Astrocyte of the hippocampus (primary cell): ENCODE measurements around the gene RALGAPA1.
A peak's percentile ranks its signal among the peaks of the same experiment; 100 is the strongest.
"Not testable (repeated sequence)": the region's sequence is repeated elsewhere in the genome, so short reads cannot be mapped to it uniquely, and the experiment has no call there.

Experiments used
- DNase-seq: peaks from one replicate; pipeline ENCODE4 v3.0.0; 2011; ENCODE audit warnings: low read depth, low spot score

RALGAPA1 gene

DNA sequence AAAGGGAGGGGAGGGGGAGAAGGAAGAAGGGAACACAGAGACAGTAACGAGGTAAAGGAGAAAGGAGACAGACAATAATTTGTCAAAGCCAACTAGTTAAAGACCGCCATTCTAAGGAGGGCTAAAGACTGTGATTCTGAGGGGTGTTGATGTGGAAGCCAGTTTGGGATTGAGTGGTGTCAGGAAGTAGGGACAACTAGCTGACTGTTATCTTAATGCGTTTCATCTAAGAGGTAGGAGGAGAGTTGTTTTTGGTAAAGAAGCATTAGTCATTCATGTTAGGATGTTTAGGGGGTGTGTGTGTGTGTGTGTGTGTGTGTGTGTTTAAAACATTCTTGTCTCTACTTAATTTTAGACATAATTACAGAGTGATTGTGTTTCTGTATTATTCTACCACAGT, 180.1 kb downstream of the RALGAPA1 start:
- DNase-seq = no peak

DNA sequence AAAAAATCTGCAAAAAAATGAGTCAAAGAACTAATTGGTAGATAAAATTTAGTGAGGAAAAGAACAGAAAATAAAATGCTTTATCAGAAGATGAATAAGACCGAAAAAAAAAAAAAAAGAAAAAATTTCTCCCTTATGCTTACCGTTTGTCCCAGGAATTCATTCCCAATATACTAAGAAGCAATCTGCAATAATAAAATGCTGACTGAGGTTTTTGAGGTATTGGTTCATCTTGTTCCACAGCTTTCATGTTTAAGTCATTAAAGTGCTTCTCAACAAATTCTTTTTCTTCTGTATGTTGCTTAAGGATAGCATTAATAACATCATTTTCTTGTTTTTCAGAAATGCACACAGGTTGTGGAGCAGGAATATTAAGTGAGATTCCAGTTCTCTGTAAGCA, 182.1 kb downstream of the RALGAPA1 start:
- DNase-seq = not testable (repeated sequence)

DNA sequence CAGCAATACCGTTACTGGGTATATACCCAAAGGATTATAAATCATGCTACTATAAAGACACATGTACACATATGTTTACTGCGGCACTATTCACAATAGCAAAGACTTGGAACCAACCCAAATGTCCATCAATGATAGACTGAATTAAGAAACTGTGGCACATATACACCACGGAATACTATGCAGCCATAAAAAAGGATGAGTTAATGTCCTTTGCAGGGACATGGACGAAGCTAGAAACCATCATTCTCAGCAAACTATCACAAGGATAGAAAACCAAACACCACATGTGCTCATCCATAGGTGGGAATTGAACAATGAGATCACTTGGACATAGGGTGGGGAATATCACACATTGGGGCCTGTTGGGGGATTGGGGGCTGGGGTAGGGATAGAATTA, 187.1 kb downstream of the RALGAPA1 start:
- not testable (repeated sequence) for DNase-seq

DNA sequence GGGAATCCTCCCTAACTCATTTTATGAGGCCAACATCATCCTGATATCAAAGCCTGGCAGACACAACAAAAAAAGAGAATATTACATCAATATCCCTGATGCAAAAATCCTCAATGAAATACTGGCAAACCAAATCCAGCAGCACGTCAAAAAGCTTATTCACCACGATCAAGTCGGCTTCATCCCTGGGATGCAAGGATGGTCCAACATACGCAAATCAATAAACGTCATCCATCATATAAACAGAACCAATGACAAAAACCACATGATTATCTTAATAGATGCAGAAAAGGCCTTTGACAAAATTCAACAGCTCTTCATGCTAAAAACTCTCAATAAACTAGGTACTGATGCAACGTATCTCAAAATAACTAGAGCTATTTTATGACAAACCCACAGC, 189.1 kb downstream of the RALGAPA1 start:
- DNase-seq = not testable (repeated sequence)

DNA sequence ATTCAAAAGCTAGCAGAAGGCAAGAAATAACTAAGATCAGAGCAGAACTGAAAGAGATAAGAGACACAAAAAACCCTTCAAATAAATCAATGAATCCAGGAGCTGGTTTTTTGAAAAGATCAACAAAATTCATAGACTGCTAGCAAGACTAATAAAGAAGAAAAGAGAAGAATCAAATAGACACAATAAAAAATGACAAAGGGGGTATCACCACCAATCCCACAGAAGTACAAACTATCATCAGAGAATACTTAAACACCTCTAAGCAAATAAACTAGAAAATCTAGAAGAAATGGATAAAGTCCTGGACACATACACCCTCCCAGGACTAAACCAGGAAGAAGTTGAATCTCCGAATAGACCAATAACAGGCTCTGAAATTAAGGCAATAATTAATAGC, 189.6 kb downstream of the RALGAPA1 start:
- DNase-seq = not testable (repeated sequence)

DNA sequence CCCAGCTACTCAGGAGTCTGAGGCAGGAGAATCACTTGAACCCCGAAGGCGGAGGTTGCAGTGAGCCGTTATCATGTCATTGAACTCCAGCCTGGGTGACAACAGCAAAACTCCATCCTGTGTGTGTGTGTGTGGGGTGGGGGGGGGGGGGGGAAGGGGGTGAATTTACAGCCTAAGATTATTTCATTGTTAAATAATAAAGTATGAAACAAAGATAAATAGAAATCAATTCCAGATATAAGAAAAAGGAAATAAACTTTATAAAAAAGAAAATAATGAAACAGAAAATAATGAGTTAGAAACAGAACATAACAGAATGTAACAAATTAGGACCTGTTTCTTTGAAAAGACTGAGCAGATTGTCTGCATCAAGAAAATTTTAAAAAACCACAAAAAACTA, 191.6 kb downstream of the RALGAPA1 start:
- no peak for DNase-seq

DNA sequence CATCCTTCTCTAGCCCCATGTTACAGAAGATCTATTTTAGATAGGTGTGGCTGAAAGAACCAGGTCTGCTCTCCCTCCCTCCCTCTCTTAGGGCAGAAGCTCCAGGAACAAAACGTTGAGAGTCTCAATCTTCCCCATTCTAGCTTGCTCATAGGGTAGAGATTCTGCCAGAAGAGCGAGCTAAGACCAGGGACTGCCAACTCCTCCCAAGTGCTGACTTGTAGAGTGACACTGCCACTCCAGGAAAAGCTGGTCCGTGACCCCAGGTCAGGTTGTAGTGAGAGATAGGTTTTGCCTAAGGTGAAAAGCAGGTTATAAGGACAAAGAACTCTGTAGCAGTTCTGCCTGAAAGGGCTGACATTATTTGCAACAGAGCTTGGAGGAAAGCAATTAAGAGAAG, 201.7 kb downstream of the RALGAPA1 start:
- DNase-seq = peak; percentile 2

DNA sequence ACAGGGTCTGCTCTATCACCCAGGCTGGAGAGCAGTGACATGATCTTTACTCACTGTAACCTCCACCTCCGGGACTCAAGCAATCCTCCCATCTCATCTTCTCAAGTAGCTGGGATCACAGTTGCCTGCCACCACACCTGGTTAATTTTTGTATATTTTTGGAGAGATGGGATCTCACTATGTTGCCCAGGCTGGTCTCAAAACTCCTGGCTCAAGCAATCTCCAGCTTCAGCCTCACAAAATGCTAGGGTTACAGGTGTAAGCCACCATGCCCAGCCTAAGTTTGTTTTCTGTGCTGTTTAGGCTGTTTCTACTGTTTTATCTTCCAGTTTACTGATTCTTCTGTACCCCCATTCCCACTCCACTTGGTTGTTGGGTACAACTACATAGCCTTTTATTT, 208.8 kb downstream of the RALGAPA1 start:
- DNase-seq = no peak

DNA sequence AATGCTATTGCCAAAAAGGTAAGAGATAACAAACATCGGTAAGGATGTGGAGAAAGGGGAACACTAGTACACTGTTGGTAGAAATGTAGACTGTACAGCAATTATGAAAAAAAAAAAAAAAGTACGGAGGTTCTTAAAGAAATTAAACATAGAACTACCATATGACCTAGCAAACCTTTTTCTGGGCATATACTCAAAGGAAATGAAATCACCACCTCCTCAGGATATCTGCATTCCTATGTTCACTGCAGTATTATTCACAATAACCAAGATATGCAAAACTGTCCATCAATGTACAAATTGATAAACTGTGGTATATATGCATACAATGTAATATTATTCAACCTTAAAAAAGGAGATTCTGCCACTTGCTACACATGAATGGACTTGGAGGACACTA, 214.5 kb downstream of the RALGAPA1 start:
- DNase-seq = no peak

DNA sequence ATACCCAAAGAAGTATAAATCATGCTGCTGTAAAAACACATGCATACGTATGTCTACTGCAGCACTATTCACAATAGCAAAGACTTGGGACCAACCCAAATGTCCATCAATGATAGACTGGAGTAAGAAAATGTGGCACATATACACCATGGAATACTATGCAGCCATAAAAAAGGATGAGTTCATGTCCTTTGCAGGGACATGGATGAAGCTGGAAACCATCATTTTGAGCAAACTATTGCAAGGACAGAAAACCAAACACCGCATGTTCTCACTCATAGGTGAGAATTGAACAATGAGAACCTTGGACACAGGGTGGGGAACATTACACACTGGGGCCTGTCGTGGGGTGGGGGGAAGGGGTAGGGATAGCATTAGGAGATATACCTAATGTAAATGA, 221.7 kb downstream of the RALGAPA1 start:
- DNase-seq = not testable (repeated sequence)

DNA sequence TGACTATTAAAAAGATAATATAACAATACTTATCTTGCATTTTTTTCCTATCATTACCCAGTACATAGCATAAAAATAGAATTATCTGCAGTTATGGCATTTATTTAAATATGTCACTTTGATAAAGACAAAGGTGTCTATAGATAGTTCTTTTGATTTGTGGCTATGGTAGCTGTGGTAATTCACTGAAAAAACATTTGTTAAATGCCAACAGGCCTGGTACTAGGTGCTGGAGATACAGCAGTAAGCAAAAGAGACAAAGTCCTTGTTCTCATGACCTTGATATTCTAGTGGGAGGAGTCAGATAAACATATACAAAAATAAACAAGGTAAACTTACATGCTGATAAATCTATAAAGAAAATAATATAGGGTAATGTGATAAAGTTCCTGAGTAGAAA, 230.5 kb downstream of the RALGAPA1 start:
- DNase-seq = no peak

DNA sequence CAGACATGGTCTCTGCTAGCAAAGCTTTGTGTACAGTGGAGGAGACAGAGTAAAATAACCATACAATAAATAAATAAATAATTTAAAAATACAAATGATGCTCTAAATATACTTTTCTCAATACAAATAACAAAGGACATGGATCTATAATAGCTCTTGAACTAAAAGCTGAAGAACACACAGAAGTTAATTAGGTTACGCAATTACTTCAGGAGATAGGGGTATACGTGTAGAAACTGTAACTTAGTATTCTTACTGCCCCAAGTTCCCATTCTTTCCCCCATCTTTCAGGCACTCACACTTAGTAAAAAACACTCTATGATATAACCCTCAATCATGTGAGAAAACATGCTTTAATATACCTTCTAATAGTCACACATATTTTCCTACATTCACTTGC, 231.0 kb downstream of the RALGAPA1 start:
- DNase-seq = no peak

DNA sequence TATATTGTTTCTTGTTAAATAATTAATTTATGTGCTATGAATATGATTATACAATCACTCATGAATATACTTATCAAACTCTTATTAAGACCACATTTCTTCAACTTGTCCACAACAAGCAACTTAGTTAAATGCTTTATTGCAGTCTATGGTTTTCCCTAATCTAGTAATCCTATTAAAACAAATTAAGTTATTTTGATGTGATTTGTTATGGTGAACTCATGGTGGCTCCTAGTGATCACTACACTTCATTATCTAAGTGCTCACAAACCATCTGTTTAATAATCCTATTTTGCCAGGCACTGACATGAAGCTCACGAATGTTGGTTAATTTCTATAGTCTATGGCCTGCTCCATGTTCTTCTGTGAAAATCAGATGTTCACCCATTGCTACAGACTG, 232.2 kb downstream of the RALGAPA1 start:
- no peak for DNase-seq

DNA sequence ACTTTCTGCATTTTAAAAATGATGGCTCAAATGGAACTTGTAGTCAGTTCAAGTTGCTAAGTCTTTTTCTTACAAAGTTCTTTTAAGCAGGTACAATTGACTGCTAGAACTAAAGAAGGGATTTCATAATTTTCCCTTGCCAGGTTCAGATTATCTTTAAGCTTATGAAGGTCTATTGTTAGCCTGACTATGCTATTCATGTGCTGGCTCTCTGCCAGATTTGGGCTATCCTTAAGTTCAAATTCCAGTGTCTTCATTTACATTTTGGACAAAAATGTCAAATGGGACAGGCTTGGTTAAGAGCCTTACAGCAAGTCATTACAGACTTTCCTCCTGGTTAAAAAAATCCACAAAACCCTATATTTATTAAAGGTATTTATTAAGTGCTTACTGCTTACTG, 232.8 kb downstream of the RALGAPA1 start:
- peak; percentile 3 for DNase-seq

DNA sequence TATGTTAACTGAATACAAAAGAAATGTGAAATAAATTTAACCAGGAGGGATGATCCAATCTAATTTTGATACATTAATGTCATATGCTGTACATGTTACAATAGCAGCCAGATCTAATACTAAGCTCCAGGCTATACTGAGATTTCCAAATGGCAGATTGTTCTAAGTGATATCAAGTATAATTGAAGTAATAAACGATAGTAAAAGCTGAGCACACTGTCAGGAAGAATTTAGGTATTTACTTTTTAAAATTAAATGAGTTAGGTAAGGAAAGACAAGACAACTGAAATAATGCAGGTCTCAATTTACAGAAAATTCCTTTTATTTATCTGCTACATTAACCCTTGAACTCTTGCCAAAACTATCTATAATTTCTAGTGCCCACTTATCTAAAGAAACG, 235.2 kb downstream of the RALGAPA1 start:
- no peak for DNase-seq

DNA sequence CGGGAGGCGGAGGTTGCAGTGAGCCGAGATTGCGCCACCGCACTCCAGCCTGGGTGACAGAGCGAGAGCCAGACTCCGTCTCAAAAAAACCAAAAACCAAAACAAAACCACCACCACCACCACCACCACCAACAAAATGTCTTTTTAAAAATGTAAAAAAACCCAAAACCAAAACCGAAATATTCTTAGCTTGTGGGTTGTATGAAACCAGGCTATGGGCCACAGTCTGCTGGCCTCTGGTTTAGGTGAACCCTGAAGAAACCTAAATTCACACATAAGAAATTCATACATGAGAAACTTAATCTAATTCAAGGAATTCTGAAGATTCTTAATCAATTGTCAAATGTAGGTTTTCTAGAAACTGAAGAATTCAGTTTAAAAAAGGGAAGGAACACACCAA, 237.5 kb downstream of the RALGAPA1 start:
- DNase-seq = no peak

DNA sequence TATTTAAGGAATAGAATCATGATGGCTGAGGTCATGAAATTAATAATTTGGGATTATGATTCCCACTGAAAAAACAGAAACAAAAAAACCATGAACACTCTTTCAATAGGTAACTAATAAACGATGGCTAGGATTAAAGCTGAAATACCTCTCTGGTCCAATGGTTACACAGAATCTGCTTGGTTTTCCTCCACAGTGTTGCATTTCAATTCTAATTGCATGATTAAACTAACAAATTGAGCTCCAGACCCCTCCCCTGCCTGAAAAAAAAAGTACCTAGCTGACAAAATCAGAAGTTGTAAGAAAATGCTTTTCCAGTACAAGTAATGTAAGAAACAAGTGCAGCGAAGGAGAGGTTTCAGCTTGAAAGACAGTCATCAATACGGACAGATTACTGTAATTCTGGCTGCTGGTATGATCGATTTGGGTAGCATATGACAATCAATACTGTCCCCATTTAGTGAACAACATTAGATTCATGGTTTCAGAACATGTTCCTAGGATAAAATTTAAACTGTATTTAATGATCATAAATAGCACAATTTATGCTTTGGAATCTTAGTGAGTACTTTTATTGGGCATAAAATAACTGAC, 243.1 kb downstream of the RALGAPA1 start:
- no peak for DNase-seq

DNA sequence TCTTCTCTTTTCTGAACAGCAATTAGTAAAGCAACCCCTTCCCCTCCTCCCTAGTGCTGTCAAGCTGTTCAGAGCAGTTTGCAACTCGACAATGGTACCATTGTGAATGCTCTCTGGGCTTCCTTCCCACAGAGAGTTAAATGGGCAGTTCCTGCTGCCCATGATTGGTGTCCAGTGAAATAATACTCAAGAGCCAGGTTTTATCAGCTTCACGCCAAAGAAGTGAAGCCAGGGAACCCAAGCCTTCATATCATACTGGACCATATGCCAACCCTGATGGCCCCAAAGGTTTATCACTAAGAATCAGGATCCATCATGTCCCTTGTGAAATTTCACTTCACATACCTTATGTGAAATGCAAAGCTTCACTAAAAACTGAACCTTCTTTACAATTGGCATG, 250.4 kb downstream of the RALGAPA1 start:
- peak; percentile 59 for DNase-seq

DNA sequence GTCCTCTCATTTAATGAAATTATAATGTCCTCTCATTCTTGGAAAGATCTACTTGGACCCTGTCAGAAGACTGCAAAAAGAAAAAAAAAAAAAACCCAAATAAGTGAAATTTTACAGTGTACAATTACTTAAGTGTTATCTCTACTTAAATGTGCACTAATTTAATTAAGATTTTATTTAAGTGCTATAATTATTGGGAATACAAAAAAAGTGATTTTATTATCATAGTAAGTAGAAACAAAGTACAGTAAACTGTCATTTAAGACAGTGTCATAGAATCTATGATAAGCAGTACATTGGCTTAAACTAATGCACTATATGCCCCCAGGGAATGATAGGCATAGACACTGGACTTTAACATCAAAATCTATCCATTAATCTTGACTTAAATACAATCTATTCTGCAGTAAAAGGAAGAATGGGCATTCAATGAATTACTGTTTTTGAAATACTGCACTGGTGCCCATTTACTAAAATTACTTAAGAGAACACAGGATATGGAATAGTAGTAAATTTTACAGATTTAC, 251.8 kb downstream of the RALGAPA1 start:
- no peak for DNase-seq

DNA sequence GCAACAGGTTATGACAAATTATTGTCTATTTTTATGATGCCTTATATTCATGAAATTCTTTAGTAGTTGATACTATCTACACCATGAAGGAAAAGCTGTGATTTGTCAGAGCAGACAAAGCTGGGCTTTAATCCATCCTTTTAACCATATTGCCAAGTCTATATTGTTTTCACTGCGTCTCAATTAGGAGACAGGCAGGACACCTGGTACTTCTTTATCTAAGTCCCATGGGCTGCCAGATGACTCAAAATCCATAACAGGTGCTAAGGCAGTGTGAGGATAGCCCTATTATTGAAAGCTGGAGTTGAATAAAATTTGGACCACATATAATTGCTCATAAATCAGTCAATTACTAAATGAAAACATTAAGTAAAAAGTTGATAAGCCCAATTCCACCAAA, 252.5 kb downstream of the RALGAPA1 start:
- no peak for DNase-seq

DNA sequence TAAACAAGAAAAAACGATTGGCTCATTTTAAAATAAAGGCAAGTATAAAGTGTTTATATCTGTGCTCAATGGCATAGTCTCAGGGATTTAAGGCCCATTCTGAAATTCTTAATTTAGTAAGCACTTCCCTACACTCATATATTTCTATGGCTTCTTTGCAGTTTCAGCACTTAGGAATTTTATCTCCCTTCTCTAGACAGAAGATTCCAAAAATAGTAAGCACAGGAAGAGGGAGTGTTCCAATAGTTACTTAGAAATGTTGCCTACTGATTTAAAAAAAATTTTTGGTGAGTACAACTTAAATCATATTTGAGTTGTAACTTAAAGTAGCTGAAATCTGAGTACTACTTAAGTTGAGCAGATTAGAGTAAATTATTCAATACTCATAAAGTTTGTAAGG, 255.3 kb downstream of the RALGAPA1 start:
- DNase-seq = no peak

DNA sequence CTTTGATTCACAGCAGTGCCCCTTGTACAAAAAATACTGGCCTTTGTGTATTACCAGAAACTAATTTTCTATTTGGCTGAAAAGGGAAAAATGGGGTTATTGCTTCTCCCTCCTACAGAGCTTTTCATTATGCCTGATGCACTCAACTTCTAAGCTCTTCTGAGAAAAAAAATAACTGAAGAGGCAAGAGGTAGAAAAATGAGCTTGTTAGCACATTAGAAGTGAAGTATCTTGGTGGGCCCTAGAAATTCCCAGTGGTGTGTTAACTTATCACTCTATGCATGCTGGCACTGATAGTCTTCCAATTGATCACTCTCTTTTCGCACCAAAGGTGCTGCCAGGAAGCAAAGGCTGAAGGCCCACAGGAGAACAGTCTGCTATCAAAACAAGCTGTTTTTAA, 258.0 kb downstream of the RALGAPA1 start:
- DNase-seq = no peak

DNA sequence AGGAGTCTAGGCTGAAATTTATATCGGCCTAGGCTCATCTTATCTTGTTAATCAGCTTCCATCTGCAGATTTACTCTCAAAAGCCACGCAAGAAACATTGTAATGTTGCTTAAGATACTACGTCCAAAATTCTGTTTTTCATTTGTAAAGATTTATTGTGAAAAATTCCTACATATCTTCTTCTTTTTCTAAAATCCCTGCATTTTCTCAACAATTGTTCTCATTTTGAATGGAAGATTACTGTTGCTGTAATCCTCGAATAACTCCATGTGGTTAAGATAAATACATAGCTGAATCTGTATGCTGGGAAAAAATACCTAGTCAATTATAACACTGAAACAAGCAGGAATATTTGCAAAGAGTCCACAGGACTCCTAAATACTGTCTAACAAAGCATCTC, 259.5 kb downstream of the RALGAPA1 start:
- no peak for DNase-seq

DNA sequence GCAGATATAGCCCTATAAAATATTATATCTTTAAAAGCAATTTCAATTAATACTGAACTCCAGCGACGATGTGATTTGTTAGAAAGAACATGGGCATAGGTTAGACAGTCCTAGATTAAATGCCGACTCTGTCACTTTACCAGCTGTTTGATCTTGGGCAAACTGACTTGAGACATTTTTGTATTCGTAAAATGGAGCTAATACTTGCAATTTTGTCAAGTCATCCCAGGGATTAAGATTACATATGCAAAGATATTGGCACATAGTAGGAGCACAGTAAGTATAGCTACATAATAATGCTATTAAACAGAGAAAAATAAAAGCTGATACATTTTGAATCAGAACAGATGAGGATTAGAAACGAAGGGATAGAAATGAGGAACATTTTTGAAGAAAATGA, 266.1 kb downstream of the RALGAPA1 start:
- no peak for DNase-seq
